Fibroblast of upper back skin (primary cell): Measurements from ENCODE around the gene CPLX3.
"Not testable (repeated sequence)": the region's sequence is repeated elsewhere in the genome, so short reads cannot be mapped to it uniquely, and the experiment has no call there.

Experiments
- DNase-seq: peaks from one replicate; pipeline ENCODE4 v3.0.0-alpha.2; 2013

The CPLX3 gene, protein sequence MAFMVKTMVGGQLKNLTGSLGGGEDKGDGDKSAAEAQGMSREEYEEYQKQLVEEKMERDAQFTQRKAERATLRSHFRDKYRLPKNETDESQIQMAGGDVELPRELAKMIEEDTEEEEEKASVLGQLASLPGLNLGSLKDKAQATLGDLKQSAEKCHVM

GRCh38 chr15:74826364-74826819 lies at the start of gene CPLX3:
Gene CPLX3, plus strand, starts transcription at chr15:74826627. Its CDS starts 77 bp downstream, at chr15:74826704.
- DNase-seq = no peak

DNA sequence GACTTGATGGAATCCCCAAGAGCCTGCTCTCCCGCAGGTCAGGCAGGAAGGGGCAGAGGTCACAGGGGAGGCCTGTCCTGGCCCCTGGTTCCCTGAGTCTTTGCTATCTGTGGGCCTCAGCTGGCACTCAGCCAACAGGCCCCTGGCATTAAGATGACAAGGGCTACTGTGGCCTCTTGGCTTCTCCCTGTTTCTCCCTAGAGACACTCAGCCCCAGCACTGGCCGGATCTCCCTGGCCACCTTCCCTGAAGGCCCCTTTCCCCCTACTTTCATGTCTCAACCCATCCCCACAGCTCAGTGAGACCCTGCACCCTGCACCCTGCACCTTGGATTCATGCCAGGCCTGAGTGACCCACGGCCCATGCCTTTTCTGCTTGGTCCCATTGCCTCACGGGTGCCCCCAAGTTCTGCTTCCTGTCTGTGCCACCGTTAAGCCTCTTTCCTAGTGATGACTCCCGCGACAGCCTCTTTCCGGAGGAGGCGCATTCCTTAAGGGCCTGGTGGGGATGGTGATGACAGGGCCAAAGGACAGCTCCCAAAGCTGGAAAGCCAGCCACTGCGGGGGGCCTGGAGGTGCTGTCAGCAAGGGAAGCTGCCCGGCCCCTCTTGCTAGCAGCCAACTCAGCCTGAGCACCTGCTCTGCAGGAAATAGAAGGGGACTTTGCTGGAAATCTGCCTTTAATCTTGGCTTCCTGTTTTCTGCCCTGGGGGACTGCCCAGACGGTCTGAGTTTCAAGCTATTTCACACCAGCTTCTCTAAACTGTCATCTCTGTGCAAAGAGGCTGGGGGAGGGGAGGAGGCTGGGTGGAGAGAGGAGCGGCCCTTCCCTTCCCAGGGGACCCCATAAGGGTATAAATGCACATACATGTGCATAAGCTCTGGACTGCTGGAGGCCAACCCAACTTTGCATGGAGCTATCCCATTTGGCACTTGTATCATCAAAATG lies 49.3 kb upstream of the CPLX3 start:
- DNase-seq = peak; percentile 34

DNA sequence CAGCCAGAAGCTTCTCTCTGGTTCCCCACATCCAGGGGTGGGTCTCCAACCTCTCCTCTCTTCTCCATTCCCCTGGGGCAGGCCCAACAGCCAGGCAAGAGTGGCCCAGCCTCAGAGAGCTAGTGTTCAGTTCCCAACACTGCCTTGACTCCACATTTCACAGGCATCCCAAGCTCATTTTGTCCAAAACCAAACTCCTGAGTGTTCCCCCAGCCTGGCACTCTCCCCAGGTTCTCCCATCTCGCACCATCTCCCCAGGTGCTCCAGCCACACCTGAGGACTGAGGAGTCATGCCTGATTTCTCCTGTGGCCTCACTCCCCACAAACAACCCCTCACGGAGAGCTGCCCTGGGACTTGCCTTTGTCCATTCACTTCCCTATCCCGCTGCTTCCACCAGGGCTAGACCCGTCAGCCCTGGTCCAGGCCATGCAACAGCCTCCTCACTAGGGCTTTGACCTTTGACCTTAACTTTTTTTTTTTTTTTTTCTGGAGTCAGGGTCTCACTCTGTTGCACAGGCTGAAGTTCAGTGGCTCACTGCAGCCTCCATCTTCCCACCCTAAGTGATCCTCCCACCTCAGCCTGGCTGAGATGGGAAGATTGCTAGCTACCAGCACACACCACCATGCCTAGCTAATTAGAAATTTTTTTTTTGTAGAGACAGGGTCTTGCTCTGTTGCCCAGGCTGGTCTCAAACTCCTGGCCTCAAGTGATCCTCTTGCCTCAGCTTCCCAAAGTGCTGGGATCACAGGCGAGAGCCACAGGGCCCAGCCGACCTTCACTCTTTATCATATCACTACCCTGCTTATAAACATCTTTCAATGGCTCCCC lies 48.4 kb upstream of the CPLX3 start:
- no peak for DNase-seq

GRCh38 chr15:74778599-74778970 lies 47.8 kb upstream of the CPLX3 start:
- DNase-seq = no peak

DNA sequence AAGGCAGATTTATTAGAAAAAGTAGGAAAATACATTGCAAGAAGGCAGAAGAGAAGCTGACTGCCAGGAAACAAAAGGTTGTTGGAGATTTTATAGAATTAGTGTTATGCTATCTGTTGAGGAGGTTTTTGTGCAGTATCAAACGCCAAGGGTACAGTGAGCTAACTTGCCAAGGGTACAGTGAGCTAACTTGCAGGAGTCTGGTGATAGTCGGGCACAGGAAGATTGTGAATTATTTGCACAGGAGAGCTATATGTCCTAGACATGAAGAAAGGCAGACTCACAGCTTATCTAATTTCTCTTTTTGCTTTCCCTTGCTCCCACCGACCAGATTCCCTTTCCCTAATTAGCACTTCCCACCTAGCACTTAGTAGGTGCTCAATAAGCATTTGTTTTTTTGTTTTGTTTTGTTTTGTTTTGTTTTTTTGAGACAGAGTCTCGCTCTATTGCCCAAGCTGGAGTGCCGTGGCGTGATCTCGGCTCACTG lies 47.2 kb upstream of the CPLX3 start:
- DNase-seq = no peak

GRCh38 chr15:74780523-74781430 lies 45.6 kb upstream of the CPLX3 start:
- peak; percentile 37 for DNase-seq

- DNase-seq = peak; percentile 60
Measured at GRCh38 chr15:74781431-74782258, 44.8 kb upstream of the CPLX3 start, which contains the start of gene CSK. Gene CSK, plus strand, starts transcription at chr15:74782080. Its CDS starts 16,218 bp downstream, at chr15:74798298.

- DNase-seq = no peak
Measured at GRCh38 chr15:74782259-74783071, 44.0 kb upstream of the CPLX3 start.

GRCh38 chr15:74783072-74783807 lies 43.2 kb upstream of the CPLX3 start:
- no peak for DNase-seq

GRCh38 chr15:74783808-74784175 lies 42.6 kb upstream of the CPLX3 start:
- no peak for DNase-seq

DNA sequence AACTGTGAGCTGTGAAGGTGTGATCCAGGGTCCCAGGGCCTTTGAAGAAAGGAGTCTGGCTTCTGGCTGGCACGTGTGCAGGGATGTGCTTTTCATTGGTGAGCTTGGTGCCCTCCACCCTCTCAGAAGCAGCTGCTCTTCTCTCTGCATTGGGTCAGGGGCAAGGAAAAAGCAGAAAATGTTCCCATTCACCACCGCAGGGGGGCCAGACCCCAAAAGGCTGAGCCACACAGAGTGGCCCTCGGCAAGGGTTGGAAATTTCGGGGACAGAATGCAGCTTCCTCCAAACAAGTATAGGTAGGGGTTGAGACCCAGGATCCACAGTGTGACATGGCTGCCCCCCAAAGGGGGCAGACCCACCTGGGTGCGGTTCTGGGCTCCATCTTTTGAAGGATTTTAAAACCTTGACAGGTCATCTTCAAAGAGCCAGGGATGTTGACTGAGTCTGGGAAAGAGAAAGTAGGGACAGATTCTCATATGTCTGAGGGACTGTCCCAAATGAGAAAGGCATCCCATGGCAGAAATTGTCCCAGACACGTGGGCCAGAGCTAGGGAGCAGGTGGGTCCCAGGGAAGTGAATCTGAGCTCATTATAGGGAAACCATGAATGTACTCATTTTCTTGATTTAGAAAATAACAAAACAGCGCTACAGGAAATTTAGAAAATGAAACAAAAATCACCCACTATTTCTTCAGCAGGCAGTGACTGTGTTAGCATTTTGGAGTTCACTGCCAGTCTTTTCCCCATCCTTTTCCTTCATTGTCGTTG lies 41.8 kb upstream of the CPLX3 start:
- DNase-seq = no peak

GRCh38 chr15:74785194-74786032 lies 41.0 kb upstream of the CPLX3 start:
- no peak for DNase-seq

DNA sequence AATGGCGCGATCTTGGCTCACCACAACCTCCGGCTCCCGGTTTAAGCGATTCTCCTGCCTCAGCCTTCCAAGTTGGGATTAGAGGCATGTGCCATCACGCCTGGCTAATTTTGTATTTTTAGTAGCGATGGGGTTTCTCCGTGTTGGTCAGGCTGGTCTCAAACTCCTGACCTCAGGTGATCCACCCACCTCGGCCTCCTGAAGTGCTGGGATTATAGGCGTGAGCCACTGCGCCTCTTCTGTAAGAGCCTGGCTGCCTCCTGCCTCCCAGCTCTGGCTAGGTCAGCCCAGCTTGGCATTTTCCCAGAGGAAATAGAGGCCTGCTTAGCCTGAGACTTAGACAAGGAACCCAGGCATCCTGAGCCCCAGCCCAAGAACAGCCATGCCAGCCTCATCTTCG lies 40.3 kb upstream of the CPLX3 start:
- DNase-seq = not testable (repeated sequence)

DNA sequence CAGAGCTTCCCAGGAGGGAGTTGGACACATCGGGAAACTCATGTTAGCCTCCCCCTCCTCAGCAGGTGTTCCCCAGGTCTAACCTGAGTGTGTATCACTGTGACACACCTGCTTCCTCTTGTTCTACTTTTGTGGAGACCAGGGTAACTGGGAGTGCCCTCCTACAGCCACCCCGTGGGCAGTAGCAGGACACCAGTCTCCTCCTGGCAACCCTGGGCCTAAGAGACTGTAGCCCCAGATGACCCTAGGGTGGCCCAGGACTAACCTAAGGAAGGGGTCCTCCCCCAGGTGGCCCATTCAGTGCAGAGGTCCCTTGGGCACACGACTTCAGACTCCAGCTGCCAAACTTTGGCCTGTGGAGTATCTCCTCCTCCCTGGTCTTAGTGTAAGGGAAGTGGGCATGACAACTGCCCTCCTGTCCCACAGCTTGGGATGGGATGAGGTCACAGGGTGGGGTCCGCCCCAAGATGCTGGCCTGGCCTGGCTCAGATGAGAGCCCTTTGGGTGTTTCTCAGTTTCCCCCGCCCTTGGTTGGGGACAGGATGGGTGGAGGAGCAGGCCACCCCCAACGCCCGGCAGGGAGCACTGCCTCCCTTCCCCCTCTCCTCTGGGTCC lies 39.8 kb upstream of the CPLX3 start:
- no peak for DNase-seq

GRCh38 chr15:74787251-74788041 lies 39.0 kb upstream of the CPLX3 start:
- peak; percentile 67 for DNase-seq

DNA sequence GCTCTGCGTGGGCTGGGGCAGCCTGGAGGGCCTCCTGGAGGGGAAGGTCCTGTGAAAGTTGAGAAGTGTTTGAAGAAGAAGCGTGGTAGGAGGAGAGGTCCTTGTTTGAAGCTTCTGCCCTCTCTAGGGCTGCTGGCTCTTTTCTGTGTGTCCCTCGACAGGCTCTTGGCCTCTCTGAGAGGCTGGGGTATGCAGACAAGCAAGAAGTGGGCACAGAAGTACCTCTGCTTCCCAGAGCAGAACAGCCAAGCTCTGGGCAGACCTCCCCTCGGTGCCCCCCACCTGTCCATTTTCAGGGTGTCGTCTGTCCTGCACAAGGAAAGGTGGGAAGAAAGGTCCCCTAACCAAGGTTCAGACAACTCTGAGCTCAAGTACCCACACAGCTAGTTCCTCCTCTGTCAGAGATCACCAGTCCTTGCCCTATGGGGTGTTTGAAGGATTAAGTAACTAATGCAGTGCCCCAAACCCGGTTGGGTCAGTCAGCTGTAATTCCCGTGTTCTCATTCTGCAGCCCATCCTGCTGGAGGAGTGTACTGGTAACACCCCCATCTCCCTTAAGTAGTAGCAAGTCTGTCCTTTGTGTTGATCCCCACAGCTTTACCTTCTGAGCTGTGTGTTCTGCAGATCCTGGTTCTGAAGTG lies 38.3 kb upstream of the CPLX3 start:
- DNase-seq = no peak
